BE2C (cell line): ENCODE measurements around the gene RGS16.

Source experiments
- DNase-seq: peaks from one replicate; pipeline ENCODE4 v3.0.0-alpha.2; 2020
- H3K27me3 ChIP-seq: fragments of 250-450 bp; sonication (Bioruptor Pico); 2 replicates; pipeline ENCODE4 v1.5.1; 2020; ENCODE audit warnings: mild to moderate bottlenecking
- H3K36me3 ChIP-seq: fragments of 250-450 bp; sonication (Bioruptor Pico); 2 replicates; pipeline ENCODE4 v1.5.1; 2020; ENCODE audit warnings: mild to moderate bottlenecking
- H3K4me1 ChIP-seq: fragments of 250-450 bp; sonication (Bioruptor Pico); 2 replicates; pipeline ENCODE4 v1.5.1; 2020
- H3K4me3 ChIP-seq: 2 replicates; pipeline ENCODE4 v1.5.1; 2011; ENCODE audit warnings: low read depth, low read length
- H3K9me3 ChIP-seq: fragments of 250-450 bp; sonication (Bioruptor Pico); 2 replicates; pipeline ENCODE4 v1.5.1; 2020
- CTCF ChIP-seq: IDR thresholded peaks from 2 replicates; pipeline ENCODE4 v1.5.1; 2012; ENCODE audit warnings: mild to moderate bottlenecking, low read depth, low read length

The RGS16 gene

GRCh38 chr1:182587093-182587492 is 17.1 kb downstream of the RGS16 start:
- H3K9me3 ChIP-seq = no peaks in the 10 kb centered on the region

GRCh38 chr1:182586380-182586779 is 17.8 kb downstream of the RGS16 start:
- no peak for DNase-seq
- no peak for TF ChIP-seq CTCF
- Histone ChIP-seq H3K9me3 (no peaks in the 10 kb centered on the region), H3K4me3 (no peak overlapping the region), H3K4me1 (no peaks in the 10 kb centered on the region), H3K36me3 (no peaks in the 10 kb centered on the region), H3K27me3 (no peaks in the 10 kb centered on the region)

More at GRCh38 chr1:182587093-182587492, 17.1 kb downstream of the RGS16 start:
- no peaks in the 10 kb centered on the region for H3K4me1 ChIP-seq
- H3K27me3 ChIP-seq = no peaks in the 10 kb centered on the region
- H3K36me3 ChIP-seq = no peaks in the 10 kb centered on the region
- H3K4me3 ChIP-seq = no peak overlapping the region
- DNase-seq = no peak
- no peak for TF ChIP-seq CTCF

DNA sequence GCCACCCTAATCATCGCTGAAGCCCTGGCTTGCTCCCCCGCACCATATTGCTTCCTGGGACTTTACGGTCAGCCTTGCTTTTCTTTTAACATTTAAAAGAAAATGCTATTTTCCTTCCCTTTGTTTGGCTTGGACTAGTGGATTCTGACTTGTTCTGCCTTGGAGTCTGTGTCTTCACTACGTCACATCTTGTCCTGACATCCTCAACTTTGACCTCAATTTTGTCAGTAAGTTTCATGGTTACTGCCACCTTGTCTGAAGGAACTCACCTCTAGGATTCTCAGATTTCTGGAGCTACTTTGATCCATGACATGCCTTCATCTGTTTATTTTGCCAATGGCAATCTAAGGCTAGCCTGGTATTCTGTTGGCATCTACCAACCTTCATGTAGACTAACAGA is 19.4 kb downstream of the RGS16 start:
- no peaks in the 10 kb centered on the region for H3K4me1 ChIP-seq
- DNase-seq = no peak
- H3K9me3 ChIP-seq = no peaks in the 10 kb centered on the region
- H3K27me3 ChIP-seq = no peaks in the 10 kb centered on the region
- TF ChIP-seq CTCF = no peak
- no peaks in the 10 kb centered on the region for H3K36me3 ChIP-seq
- H3K4me3 ChIP-seq = no peak overlapping the region

- Histone ChIP-seq H3K27me3 (no peaks in the 10 kb centered on the region), H3K9me3 (no peaks in the 10 kb centered on the region), H3K36me3 (no peaks in the 10 kb centered on the region), H3K4me3 (no peak overlapping the region), H3K4me1 (no peaks in the 10 kb centered on the region)
- TF ChIP-seq CTCF = no peak
- no peak for DNase-seq
These were observed 23.5 kb downstream of the RGS16 start for GRCh38 chr1:182580736-182581135.

DNA sequence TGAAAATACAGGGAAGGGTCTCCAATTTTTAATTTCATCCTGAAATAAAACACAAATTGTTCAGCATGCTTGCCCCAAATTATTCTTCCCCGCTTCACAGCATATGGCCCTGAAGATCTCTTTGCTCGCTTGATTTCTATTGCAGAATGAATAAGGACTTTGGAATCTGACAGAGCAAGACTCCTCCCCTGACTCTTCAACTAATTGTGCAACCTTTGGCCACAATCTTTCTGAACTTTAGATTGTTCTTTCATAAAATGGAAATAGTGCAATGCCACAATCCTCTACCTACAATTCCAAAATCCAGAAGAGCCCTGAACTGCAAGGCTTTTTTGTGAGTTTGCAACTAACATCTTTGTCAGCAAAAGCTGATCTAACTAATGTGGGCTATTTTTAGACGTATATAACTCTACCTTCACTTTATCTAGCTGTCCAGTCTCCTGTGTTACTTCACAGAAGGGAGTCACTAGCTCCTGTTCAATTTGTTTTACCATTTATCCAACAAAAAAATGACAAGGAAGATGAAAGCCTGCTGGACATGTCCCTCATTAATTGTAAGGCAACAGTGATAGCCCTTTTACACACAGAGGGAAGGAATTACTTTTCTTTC is 28.5 kb downstream of the RGS16 start:
- no peak overlapping the region for H3K4me3 ChIP-seq
- no peak for DNase-seq
- no peaks in the 10 kb centered on the region for H3K36me3 ChIP-seq
- no peaks in the 10 kb centered on the region for H3K4me1 ChIP-seq
- no peak for TF ChIP-seq CTCF
- H3K27me3 ChIP-seq = no peaks in the 10 kb centered on the region
- no peaks in the 10 kb centered on the region for H3K9me3 ChIP-seq

GRCh38 chr1:182574156-182574555 is 30.0 kb downstream of the RGS16 start:
- no peak for DNase-seq
- TF ChIP-seq CTCF = no peak
- no peaks in the 10 kb centered on the region for H3K36me3 ChIP-seq

More at GRCh38 chr1:182574156-182574555, 30.0 kb downstream of the RGS16 start:
- Histone ChIP-seq H3K4me1 (no peaks in the 10 kb centered on the region), H3K27me3 (no peaks in the 10 kb centered on the region), H3K9me3 (no peaks in the 10 kb centered on the region), H3K4me3 (no peak overlapping the region)
